ENCODE results near the gene PRKD1.

- no peak for TF ChIP-seq POLR2A (IDR thresholded peaks at IDR 0.05)
- TF ChIP-seq CTCF (IDR thresholded peaks at IDR 0.05), result no peak
These were observed 206.1 kb downstream of the PRKD1 start for GRCh38 chr14:29721586-29721985.
